Erythroblast (primary cell): ENCODE results near the gene HOXD3.

Experiments used
- DNase-seq, 2 experiments: peaks; one replicate each; lab custom pipeline; 2025; lab: John Stamatoyannopoulos, UW
- GATA1 ChIP-seq: IDR thresholded peaks from 2 replicates; pipeline ENCODE4 v1.6.1; 2011; ENCODE audit warnings: low read depth, mild to moderate bottlenecking, control low read depth, low read length, moderate library complexity
- POLR2A ChIP-seq: IDR thresholded peaks from 2 replicates; pipeline ENCODE4 v1.6.1; 2011; ENCODE audit warnings: mild to moderate bottlenecking, low read length

Gene HOXD3

GRCh38 chr2:176172895-176173566 lies 15.9 kb downstream of the HOXD3 start:
- no peak for DNase-seq
- TF ChIP-seq GATA1 (no peak), POLR2A (no peak)

GRCh38 chr2:176173567-176174381 lies 16.7 kb downstream of the HOXD3 start:
- TF ChIP-seq GATA1 (no peak), POLR2A (no peak)

DNA sequence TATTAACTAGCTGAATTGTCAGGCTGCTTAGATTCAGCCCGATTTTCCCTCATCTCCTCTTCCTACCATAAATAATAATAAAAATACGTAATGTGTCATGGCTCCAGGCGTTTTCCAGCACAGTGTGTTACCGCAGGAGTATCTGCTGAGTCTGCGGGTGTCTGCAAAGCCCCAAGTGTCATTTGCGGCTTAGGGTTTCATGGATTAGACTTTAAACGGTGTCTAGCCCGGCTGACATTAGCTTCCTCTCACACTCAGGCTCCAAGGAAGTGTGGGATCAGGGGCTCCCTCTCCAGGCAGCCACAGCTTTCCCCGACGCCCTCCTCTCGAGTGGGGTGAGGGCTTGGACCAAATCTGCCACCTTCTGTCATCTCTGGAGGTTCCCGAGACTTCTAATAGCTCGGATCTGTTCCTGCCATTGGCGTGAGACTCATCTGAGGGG lies 17.3 kb downstream of the HOXD3 start:
- DNase-seq: no peak
- TF ChIP-seq GATA1: no peak
- TF ChIP-seq POLR2A: no peak

More at GRCh38 chr2:176173567-176174381, 16.7 kb downstream of the HOXD3 start:
- no peak for DNase-seq

GRCh38 chr2:176174824-176175708 lies 18.0 kb downstream of the HOXD3 start:
- no peak for DNase-seq
- no peak for TF ChIP-seq GATA1
- no peak for TF ChIP-seq POLR2A

DNA sequence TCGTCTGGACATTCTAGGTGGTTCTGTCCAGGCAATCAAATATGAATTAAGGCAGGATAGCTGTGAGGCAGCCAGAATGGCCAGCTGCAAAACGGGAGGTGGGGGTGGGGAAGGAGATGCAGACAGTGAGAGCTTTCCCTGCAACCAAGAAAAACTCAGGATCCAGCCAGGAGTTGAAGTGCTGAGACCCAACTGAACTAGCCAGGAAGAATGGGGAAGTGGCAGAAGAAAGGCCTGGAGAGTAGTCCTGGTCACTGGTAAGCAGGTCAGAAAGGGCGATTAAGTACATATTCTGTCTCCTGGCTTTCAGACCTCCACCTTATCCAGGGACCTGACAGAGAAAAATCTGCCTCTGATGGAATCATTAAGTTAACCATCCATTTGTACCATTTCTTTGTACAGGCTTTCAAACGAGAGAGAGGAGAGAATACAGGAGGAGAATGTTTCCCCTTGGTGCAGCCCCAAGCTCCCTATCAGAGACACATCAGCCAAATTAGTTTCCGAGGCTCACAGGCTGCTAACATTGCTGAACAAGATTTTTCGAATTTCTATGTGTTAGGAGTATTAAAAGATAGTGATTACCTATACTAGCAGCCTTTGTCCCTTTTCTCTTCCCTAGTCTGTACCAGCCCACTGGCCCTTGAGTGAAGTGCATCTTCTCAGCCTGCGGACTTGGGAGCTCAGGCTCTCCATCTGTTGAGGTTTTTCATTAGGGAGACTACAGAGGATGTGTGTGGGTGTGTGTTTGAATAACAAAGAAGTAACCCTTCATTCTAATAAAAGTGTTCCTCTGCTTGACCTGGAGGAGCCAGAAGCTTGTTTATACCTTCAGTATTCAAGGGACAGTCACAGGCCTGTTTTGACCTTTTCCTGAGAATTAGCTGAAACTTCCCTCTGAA lies 18.9 kb downstream of the HOXD3 start:
- TF ChIP-seq POLR2A (no peak), GATA1 (no peak)
- DNase-seq: no peak

GRCh38 chr2:176177580-176178037 lies 20.5 kb downstream of the HOXD3 start:
- no peak for DNase-seq
- TF ChIP-seq GATA1: no peak
- TF ChIP-seq POLR2A: no peak

DNA sequence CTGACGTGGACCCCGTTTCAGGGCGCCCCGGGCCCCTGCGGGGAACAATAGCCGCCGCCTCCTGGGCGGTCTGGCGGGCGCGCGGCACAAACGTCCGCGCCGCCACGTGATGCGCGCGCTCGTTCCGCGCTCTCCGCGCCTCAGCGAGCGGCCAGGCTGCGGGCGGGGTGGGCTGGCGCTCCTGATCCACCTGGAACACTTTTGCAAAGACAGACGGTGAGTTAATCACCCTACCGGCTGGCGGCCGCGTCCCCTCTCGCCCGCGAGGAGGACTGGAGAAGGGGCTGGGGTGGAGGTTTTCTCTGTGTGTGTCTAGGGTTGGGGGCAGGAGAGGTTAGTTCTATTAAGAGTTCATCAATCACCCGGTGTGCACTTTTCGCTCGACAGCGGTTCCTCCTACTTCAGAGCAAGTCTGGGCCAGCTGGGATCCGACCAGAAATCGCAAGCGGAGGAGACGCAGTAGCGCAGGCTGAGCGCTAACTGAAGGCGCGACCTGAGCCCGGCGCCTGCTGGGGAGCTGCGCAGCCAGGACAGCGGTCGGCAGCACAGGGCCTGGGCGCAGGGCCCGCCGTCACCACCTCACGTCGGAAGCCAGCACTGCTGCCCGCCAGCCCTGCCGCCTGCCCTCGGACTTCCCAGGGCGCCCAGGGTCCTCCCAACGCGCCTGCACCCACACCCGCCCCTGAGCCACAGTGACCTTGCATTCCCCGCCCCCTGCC lies 21.1 kb downstream of the HOXD3 start:
- TF ChIP-seq GATA1: no peak
- no peak for TF ChIP-seq POLR2A
- no peak for DNase-seq

DNA sequence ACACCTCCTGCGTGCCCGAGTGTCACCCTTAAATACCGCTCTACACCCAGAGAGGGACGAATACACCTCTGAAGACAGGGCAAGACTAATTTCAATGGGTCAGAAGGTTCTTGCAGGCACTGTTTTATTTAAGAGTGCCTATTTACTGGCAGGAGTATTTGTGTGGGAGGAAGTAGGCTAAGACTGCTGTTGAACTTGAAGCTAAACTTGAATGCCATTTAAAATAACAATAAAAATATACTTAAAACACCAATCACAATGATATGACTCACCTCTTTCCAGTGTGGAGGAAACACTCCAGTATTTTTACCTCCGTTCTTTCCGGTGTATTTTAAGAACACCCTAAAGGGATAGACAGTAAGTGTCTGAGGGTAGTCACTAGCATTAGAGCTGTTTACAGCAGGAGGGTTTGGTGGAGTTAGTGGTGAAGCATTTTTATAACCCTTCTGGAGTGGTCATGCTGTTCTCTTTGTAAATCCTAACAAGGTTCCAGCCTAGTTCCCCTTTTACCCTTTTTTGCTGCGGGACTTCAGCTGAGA lies 21.7 kb downstream of the HOXD3 start:
- no peak for DNase-seq

DNA sequence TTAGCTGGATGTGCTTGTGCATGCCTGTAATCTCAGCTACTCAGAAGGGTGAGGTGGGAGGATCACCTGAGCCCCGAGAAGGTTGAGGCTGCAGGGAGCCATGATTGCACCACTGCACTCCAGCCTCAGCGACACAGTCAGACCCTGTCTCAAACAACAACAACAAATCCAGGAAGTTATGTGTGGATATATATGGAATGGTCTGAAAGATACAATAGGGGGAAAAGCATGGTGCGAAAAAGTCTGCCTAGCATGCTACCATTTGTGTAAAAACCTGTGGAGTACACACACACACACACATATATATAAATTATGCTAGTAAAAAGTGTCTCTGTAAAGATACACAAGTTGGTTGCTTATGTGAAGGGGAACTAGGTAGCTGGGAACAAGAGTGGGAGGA lies 24.4 kb downstream of the HOXD3 start:
- TF ChIP-seq POLR2A: no peak
- no peak for TF ChIP-seq GATA1
- no peak for DNase-seq

More for the DNA sequence above, 21.7 kb downstream of the HOXD3 start:
- TF ChIP-seq GATA1 (no peak), POLR2A (no peak)

DNA sequence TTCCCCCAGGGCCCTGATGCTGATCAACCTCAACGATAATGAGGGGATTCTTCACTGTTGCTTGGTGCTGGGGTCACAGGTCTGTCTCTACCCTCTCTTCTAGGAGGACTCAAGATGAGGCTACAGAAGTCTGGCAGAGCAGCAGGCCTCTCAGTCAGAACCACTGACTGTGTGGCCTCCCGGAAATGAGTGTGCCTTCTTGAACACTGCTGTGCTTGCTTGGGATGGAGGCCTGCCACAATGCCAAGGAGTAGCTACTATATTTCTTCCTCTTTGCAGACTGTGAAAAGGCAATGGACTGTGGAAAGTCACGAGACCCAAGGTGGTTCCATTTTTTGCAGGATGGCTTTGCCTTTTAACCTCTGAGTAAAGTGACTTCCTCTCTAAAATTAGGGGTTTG lies 25.6 kb downstream of the HOXD3 start:
- TF ChIP-seq POLR2A (no peak), GATA1 (no peak)
- DNase-seq: no peak

DNA sequence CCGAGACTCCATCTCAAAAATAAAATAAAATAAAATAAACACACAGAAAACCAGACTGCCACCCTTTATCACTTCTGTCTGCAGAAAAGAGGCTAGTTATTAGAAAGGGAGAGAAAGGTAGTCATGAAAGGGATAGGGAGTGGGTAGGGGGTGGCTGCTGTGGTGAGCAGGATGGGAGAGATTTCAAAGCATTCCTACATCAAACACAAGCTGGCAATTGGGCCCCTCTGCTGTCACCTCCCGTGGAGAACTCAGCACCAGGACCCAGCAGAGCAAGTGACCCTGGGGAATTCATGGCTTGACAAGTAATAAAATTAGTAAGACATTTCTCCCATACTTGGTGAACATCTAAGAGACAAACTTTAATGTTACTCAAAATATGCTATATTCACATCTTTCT lies 27.6 kb downstream of the HOXD3 start:
- no peak for DNase-seq
- TF ChIP-seq GATA1 (no peak), POLR2A (no peak)

DNA sequence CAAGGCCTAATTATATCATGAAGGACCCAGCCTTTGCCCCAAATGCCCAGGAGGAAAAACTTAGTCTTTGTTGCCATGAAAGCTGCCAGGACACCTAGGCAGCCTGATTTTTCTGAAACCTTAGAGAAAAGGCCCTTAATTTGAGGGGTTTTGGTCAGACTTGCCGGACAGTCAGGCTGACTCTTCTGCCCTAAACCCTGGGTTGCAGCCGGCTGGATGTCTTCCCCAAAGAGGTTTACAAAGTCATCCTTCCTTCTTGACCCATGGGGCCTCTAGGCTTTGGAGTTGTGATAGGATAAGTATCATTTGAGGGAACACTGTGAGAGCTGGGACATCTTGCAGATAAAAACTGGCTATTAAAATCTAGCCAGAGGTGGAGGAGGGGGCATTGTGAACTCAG lies 28.9 kb downstream of the HOXD3 start:
- TF ChIP-seq GATA1 (no peak), POLR2A (no peak)
- DNase-seq: no peak
